Lower lobe of right lung (tissue), 2 donors: ENCODE measurements around the gene ABL2. TPM values are rescaled to one million over a fixed set of nuclear protein-coding genes. Genes with fewer than 3 reads are reported as not detected.

Source experiments
- ATAC-seq, 2 donors: fragments of 200-7000 bp; cut with Tn5 transposase; one replicate each; pipeline ENCODE4 v1.9.1; 2020 to 2022; ENCODE audit warnings: mild to moderate bottlenecking in 2 of 2, moderate library complexity in 2 of 2
- DNase-seq: peaks from one replicate; pipeline ENCODE4 v3.0.0-alpha.2; 2020
- H3K27ac ChIP-seq: fragments of 200-600 bp; one replicate; pipeline ENCODE4 v1.8.0; 2022
- H3K27me3 ChIP-seq: fragments of 200-600 bp; one replicate; pipeline ENCODE4 v1.8.0; 2022; ENCODE audit warnings: low read depth
- H3K36me3 ChIP-seq: fragments of 200-600 bp; one replicate; pipeline ENCODE4 v1.8.0; 2022; ENCODE audit warnings: mild to moderate bottlenecking
- H3K4me1 ChIP-seq: fragments of 200-600 bp; one replicate; pipeline ENCODE4 v1.8.0; 2022
- H3K4me3 ChIP-seq: fragments of 200-600 bp; one replicate; pipeline ENCODE4 v1.8.0; 2022; ENCODE audit warnings: mild to moderate bottlenecking
- H3K9me3 ChIP-seq: fragments of 200-600 bp; one replicate; pipeline ENCODE4 v1.8.0; 2022
- CTCF ChIP-seq: fragments of 200-600 bp; IDR thresholded peaks from one replicate; pipeline ENCODE4 v1.8.0; 2022; ENCODE audit warnings: antibody characterized with exemption, mild to moderate bottlenecking
- intact Hi-C: fragments of 100-400 bp; cut with DNase I; formaldehyde crosslinking; loops from one replicate; pipeline ENCODE4 v1.11.0; 2022
- total RNA-seq: library from RNA; stranded (reverse); fragmentation: NEBNext Ultra II Directional; extraction: Animal tissue kit (Norgen Biotek cat#: 25700); gene quantifications from one replicate; pipeline ENCODE4 v1.2.1, GENCODE V29; 2021
- donor health status: DM: no; HTN: yes; CAD: no; lungs with severe emphysema.

ABL2 gene
- total RNA-seq, 1 donor from 2014 or later, result 27.0 TPM

- H3K36me3 ChIP-seq, result peaks cover 93% of the 10 kb centered on the region
- intact Hi-C loops, result no loop called here
Observed at GRCh38 chr1:179092896-179093461, 136.5 kb downstream of the ABL2 start.

GRCh38 chr1:179091691-179092165 is 137.7 kb downstream of the ABL2 start:
- Histone ChIP-seq H3K36me3 (peaks cover 91% of the 10 kb centered on the region), H3K4me1 (peaks cover 40% of the 10 kb centered on the region), H3K4me3 (no peak overlapping the region), H3K9me3 (no peaks in the 10 kb centered on the region), H3K27ac (peak overlapping the region; percentile 20), H3K27me3 (no peaks in the 10 kb centered on the region)
- intact Hi-C loops, result no loop called here
- ATAC-seq (peak; percentile 57 to 63), DNase-seq (peak; percentile 56)
- no peak for TF ChIP-seq CTCF

More at GRCh38 chr1:179092896-179093461, 136.5 kb downstream of the ABL2 start:
- Histone ChIP-seq H3K27ac (no peak overlapping the region), H3K4me3 (no peak overlapping the region), H3K27me3 (no peaks in the 10 kb centered on the region), H3K4me1 (peaks cover 31% of the 10 kb centered on the region), H3K9me3 (no peaks in the 10 kb centered on the region)
- DNase-seq (no peak), ATAC-seq (no peak)
- TF ChIP-seq CTCF, result no peak

- no peaks in the 10 kb centered on the region for H3K9me3 ChIP-seq
- peaks cover 86% of the 10 kb centered on the region for H3K36me3 ChIP-seq
- H3K4me3 ChIP-seq, result no peak overlapping the region
- ATAC-seq, result no peak
- no peaks in the 10 kb centered on the region for H3K27me3 ChIP-seq
- peaks cover 40% of the 10 kb centered on the region for H3K4me1 ChIP-seq
- no peak for TF ChIP-seq CTCF
- intact Hi-C loops, result no loop called here
- no peak for DNase-seq
- H3K27ac ChIP-seq, result peak overlapping the region; percentile 20
Observed at GRCh38 chr1:179090923-179091322, 138.6 kb downstream of the ABL2 start.

DNA sequence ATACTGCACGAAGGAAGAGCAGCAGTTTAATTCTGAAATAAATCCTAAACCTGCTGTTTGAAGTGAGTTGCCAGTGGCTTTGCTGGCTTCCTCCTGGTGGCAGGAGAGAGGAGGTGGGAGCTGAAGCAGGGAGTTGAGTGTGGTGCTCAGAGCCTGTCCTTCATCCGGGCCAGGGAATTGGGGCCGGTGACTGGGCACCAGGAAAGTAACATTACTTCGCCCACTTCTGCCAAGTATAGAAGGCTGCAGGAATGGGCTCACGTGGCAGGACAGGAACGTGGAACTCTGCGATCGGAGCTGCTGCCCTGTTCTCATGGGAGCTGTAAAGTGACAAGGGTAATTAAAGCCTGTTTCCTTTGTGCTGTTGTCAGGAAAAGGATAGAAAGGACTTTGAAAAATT is 139.0 kb downstream of the ABL2 start:
- Histone ChIP-seq H3K27ac (peak overlapping the region; percentile 20), H3K36me3 (peaks cover 86% of the 10 kb centered on the region), H3K27me3 (no peaks in the 10 kb centered on the region), H3K4me1 (peaks cover 40% of the 10 kb centered on the region), H3K4me3 (no peak overlapping the region), H3K9me3 (no peaks in the 10 kb centered on the region)
- TF ChIP-seq CTCF, result no peak
- ATAC-seq (no peak), DNase-seq (no peak)
- intact Hi-C loops, result no loop called here

DNA sequence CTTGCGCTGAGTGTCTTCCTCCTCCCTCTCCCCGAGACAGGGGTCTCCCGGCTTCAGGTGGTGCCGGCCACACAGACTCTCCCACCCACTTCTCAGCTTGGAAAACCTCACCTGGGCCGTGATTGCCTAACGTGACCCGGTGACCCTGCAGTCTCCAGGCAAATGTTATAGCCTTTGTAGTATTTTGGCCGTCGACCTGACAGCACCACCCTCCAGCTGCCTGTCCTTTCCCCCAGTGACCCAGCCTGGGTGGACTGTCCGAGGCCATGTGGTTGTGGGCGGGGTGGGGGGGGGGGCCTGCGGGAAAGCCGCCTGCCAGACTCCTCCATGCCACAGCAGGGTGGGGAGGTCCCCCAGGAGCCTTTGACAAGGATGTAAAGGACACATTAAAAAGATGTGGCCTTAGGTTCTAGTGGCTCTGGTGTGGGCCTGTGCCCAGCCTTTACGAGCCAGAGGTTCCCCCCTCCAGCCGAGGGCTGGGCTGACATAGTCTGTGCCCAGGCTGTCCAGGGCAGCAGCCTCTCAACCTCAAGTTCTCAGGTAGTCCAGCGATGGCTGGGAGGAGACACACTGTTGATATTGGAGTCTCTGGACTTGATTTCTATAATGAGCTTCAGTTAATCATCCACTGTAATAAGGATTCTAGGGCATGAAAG is 139.5 kb downstream of the ABL2 start:
- Histone ChIP-seq H3K36me3 (peaks cover 83% of the 10 kb centered on the region), H3K4me1 (peaks cover 34% of the 10 kb centered on the region), H3K27me3 (no peaks in the 10 kb centered on the region), H3K9me3 (no peaks in the 10 kb centered on the region), H3K27ac (no peak overlapping the region), H3K4me3 (no peak overlapping the region)
- ATAC-seq, result no peak
- intact Hi-C loops, result no loop called here
- DNase-seq, result no peak
- TF ChIP-seq CTCF, result no peak
